Right atrium auricular region (tissue), 2 donors: ENCODE measurements around the gene PCDHGA11. TPM values are rescaled to one million over a fixed set of nuclear protein-coding genes. Genes with fewer than 3 reads are reported as not detected.
"Not testable (repeated sequence)": the region's sequence is repeated elsewhere in the genome, so short reads cannot be mapped to it uniquely, and the experiment has no call there.

ENCODE experiments used
- DNase-seq: peaks from one replicate; pipeline ENCODE4 v3.0.0-alpha.2; 2019; ENCODE audit warnings: low spot score
- H3K27ac ChIP-seq, 2 donors: fragments of 200-600 bp; sonication (generic); 1 replicate in 1 of 2; 2 replicates in 1 of 2; pipeline ENCODE4 v1.5.1; 2016 to 2019
- H3K27me3 ChIP-seq, 2 donors: fragments of 200-600 bp; sonication (generic); one replicate each; pipeline versions ENCODE4 v1.5.1 to v1.6.0; 2017 to 2019
- H3K36me3 ChIP-seq: fragments of 200-600 bp; sonication (generic); one replicate; pipeline ENCODE4 v1.5.1; 2016
- H3K4me1 ChIP-seq, 2 donors: fragments of 200-600 bp; sonication (generic); one replicate each; pipeline versions ENCODE4 v1.5.1 to v1.6.0; 2017 to 2019
- H3K4me3 ChIP-seq, 2 donors: fragments of 200-600 bp; sonication (generic); 1 replicate in 1 of 2; 2 replicates in 1 of 2; pipeline ENCODE4 v1.5.1; 2017 to 2019; ENCODE audit warnings: mild to moderate bottlenecking in 1 of 2, moderate library complexity in 1 of 2
- H3K9me3 ChIP-seq, 2 donors: fragments of 200-600 bp; sonication (generic); one replicate each; pipeline ENCODE4 v1.5.1; 2019
- CTCF ChIP-seq, 2 donors: fragments of 200-600 bp; sonication (generic); IDR thresholded peaks; one replicate each; pipeline ENCODE4 v1.5.1; 2019; ENCODE audit warnings: antibody characterized with exemption in 2 of 2
- total RNA-seq, 2 donors: library from RNA; depleted of rRNA; stranded (reverse); fragments of >200 nt; gene quantifications; one replicate each; pipeline ENCODE4 v1.1.0, GENCODE V29; 2016

Gene PCDHGA11
- total RNA-seq, 2 donors from 2014 or later, result 3.0 to 4.5 TPM

DNA sequence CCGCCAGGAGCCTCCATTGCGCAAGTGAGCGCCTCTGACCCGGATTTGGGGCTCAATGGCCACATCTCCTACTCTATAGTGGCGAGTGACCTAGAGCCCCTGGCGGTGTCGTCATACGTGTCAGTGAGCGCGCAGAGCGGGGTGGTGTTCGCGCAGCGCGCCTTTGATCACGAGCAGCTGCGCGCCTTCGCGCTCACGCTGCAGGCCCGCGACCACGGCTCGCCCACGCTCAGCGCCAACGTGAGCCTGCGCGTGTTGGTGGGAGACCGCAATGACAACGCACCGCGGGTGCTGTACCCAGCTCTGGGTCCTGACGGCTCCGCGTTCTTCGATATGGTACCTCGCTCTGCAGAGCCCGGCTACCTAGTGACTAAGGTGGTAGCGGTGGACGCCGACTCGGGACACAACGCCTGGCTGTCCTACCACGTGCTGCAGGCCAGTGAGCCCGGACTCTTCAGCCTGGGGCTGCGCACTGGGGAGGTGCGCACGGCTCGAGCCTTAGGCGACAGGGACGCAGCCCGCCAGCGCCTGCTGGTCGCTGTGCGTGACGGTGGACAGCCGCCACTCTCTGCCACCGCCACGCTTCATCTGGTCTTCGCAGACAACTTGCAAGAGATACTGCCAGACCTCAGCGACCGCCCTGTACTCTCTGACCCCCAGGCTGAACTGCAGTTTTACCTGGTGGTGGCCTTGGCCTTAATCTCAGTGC is 11.1 kb upstream of the PCDHGA11 start:
- TF ChIP-seq CTCF (IDR thresholded peaks at IDR 0.05), result no peak

DNA sequence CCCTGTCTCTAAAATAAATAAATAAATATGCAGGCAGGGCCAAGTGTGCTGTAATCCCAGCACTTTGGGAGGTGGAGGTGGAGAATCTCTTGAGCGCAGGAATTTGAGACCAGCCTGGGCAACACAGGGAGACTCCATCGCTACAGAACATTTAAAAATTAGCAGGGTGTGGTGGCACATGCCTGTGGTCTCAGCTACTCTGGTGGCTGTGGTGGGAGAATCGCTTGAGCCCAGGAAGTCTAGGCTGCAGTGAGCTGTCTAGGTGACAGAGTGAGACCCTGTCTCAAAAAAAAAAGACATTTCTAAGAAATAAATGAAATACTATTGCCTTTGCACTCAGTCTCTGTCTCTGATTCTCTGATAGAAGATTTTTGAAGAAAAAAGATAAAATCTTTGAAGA is 9.3 kb upstream of the PCDHGA11 start:
- no peaks in the 10 kb centered on the region for H3K36me3 ChIP-seq
- no peaks in the 10 kb centered on the region for H3K27me3 ChIP-seq
- no peak overlapping the region for H3K27ac ChIP-seq
- H3K4me1 ChIP-seq, result peaks cover 0 to 7% of the 10 kb centered on the region in 2 donors
- no peak for DNase-seq
- H3K4me3 ChIP-seq, result no peak overlapping the region
- peaks cover 30 to 94% of the 10 kb centered on the region in 2 donors for H3K9me3 ChIP-seq
- no peak for TF ChIP-seq CTCF (IDR thresholded peaks at IDR 0.05)

More for the DNA sequence above, 11.1 kb upstream of the PCDHGA11 start:
- Histone ChIP-seq H3K27ac (no peak overlapping the region), H3K9me3 (peaks cover 30 to 97% of the 10 kb centered on the region in 2 donors), H3K36me3 (peaks cover 6% of the 10 kb centered on the region), H3K27me3 (no peaks in the 10 kb centered on the region), H3K4me3 (no peak overlapping the region), H3K4me1 (peaks cover 0 to 7% of the 10 kb centered on the region in 2 donors)
- DNase-seq, result no peak

GRCh38 chr5:141412854-141413539 is 7.9 kb upstream of the PCDHGA11 start, which contains the start of gene PCDHGA10:
TSS of gene PCDHGA10 (plus strand) at chr5:141412987. CDS start at chr5:141413176, 189 bp downstream.
- no peaks in the 10 kb centered on the region for H3K36me3 ChIP-seq
- peaks cover 25 to 84% of the 10 kb centered on the region in 2 donors for H3K9me3 ChIP-seq
- peak; percentile 40 to 62 for TF ChIP-seq CTCF (IDR thresholded peaks at IDR 0.05)
- no peak for DNase-seq
- H3K27me3 ChIP-seq, result no peaks in the 10 kb centered on the region
- no peak within 1 kb of the TSS for H3K27ac ChIP-seq
- peaks cover 0 to 8% of the 10 kb centered on the region in 2 donors for H3K4me1 ChIP-seq
- H3K4me3 ChIP-seq, result peak within 1 kb of the TSS; percentile 22 to 33

DNA sequence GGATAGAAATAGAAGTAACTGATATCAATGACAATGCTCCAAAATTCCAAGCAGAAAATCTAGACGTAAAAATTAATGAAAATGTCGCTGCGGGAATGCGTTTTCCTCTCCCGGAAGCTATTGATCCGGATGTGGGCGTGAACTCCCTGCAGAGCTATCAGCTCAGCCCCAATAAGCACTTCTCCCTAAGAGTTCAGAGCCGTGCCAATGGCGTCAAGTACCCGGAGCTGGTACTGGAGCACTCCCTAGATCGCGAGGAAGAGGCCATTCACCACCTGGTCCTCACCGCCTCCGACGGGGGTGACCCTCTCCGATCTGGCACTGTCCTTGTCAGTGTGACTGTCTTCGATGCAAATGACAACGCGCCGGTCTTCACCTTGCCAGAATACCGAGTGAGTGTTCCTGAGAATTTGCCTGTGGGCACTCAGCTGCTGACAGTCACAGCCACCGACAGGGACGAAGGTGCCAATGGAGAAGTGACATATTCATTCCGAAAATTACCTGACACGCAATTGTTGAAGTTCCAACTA is 7.2 kb upstream of the PCDHGA11 start:
- Histone ChIP-seq H3K9me3 (peaks cover 30 to 84% of the 10 kb centered on the region in 2 donors), H3K36me3 (no peaks in the 10 kb centered on the region), H3K4me3 (peak overlapping the region; percentile 22 to 33), H3K4me1 (peaks cover 0 to 12% of the 10 kb centered on the region in 2 donors), H3K27ac (no peak overlapping the region), H3K27me3 (no peaks in the 10 kb centered on the region)
- TF ChIP-seq CTCF (IDR thresholded peaks at IDR 0.05), result no peak
- no peak for DNase-seq

DNA sequence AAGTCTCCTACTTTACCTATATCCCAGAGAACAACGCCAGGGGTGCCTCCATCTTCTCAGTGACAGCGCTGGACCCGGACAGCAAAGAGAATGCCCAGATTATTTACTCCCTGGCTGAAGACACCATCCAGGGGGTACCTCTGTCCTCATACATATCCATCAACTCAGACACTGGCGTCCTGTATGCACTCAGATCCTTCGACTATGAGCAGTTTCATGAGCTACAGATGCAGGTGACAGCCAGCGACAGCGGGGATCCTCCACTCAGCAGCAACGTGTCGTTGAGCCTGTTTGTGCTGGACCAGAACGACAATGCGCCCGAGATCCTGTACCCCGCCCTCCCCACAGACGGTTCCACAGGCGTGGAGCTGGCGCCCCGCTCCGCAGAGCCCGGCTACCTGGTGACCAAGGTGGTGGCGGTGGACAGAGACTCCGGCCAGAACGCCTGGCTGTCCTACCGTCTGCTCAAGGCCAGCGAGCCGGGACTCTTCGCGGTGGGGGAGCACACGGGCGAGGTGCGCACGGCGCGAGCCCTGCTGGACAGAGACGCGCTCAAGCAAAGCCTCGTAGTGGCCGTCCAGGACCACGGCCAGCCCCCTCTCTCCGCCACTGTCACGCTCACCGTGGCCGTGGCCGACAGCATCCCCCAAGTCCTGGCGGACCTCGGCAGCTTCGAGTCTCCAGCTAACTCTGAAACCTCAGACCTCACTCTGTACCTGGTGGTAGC is 6.1 kb upstream of the PCDHGA11 start:
- H3K36me3 ChIP-seq, DNase-seq, H3K4me3 ChIP-seq, H3K27me3 ChIP-seq, H3K27ac ChIP-seq: not testable (repeated sequence)
- H3K4me1 ChIP-seq, result peaks cover 0 to 18% of the 10 kb centered on the region in 2 donors
- peaks cover 31 to 84% of the 10 kb centered on the region in 2 donors for H3K9me3 ChIP-seq

DNA sequence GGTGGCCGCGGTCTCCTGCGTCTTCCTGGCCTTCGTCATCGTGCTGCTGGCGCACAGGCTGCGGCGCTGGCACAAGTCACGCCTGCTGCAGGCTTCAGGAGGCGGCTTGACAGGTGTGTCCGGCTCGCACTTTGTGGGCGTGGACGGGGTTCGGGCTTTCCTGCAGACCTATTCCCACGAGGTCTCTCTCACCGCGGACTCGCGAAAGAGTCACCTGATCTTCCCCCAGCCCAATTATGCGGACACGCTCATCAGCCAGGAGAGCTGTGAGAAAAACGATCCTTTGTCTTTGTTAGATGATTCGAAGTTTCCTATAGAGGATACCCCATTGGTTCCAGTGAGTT is 5.6 kb upstream of the PCDHGA11 start:
- not testable (repeated sequence) for H3K36me3 ChIP-seq, DNase-seq, H3K27ac ChIP-seq, H3K27me3 ChIP-seq, H3K4me3 ChIP-seq
- Histone ChIP-seq H3K4me1 (peaks cover 0 to 13% of the 10 kb centered on the region in 2 donors), H3K9me3 (peaks cover 27 to 84% of the 10 kb centered on the region in 2 donors)
